Keratinocyte (primary cell): ENCODE data around the gene APOL1. TPM values are rescaled to one million over a fixed set of nuclear protein-coding genes. Genes with fewer than 3 reads are reported as not detected.

Source experiments
- DNase-seq: peaks from one replicate; pipeline ENCODE4 v3.0.0-alpha.2; 2011; ENCODE audit warnings: low read depth, missing footprints, low spot score
- FAIRE-seq: peaks from 2 replicates; lab custom pipeline; 2011; peaks lifted over from hg19 to GRCh38; lab: Jason Lieb, UNC
- H2AFZ ChIP-seq: 2 replicates; pipeline ENCODE4 v1.6.0; 2012; ENCODE audit warnings: low read length, control low read depth, inconsistent platforms; ENCODE audit not compliant: control insufficient read depth
- H3K27ac ChIP-seq: 2 replicates; pipeline ENCODE4 v1.5.1; 2011; ENCODE audit warnings: low read length; ENCODE audit not compliant: control insufficient read depth, insufficient read depth
- H3K27me3 ChIP-seq: 3 replicates; pipeline ENCODE4 v1.6.0; 2011; ENCODE audit warnings: low read length; ENCODE audit not compliant: control insufficient read depth, insufficient read depth; ENCODE audit errors: extremely low read depth
- H3K36me3 ChIP-seq, 2 experiments: 2 replicates in 1 of 2; 3 replicates in 1 of 2; pipeline ENCODE4 v1.5.1; 2011; ENCODE audit warnings: low read length in 2 of 2, mild to moderate bottlenecking in 1 of 2; ENCODE audit not compliant: control insufficient read depth in 2 of 2, insufficient read depth in 2 of 2; ENCODE audit errors: extremely low read depth in 1 of 2
- H3K4me1 ChIP-seq: 3 replicates; pipeline ENCODE4 v1.5.1; 2011; ENCODE audit warnings: low read length; ENCODE audit not compliant: control insufficient read depth, insufficient read depth; ENCODE audit errors: extremely low read depth
- H3K4me2 ChIP-seq: 3 replicates; pipeline ENCODE4 v1.6.0; 2011; ENCODE audit warnings: low read depth, low read length; ENCODE audit not compliant: control insufficient read depth, insufficient read depth; ENCODE audit errors: extremely low read depth
- H3K4me3 ChIP-seq, 3 experiments: fragments of 200-600 bp in 1 of 3; sonication (generic) in 1 of 3; 2 replicates in 2 of 3; 3 replicates in 1 of 3; pipeline ENCODE4 v1.5.1; 2011 to 2016; ENCODE audit warnings: low read length in 3 of 3, mild to moderate bottlenecking in 3 of 3, control low read depth in 2 of 3, inconsistent platforms in 1 of 3, low read depth in 1 of 3, mixed read lengths in 1 of 3, mixed run types in 1 of 3, moderate library complexity in 1 of 3; ENCODE audit not compliant: control insufficient read depth in 2 of 3, insufficient read depth in 2 of 3; ENCODE audit errors: extremely low read depth in 1 of 3
- H3K79me2 ChIP-seq: 2 replicates; pipeline ENCODE4 v1.6.0; 2012; ENCODE audit warnings: low read length; ENCODE audit not compliant: control insufficient read depth, insufficient read depth
- H3K9ac ChIP-seq: 3 replicates; pipeline ENCODE4 v1.6.0; 2011; ENCODE audit warnings: low read length; ENCODE audit not compliant: control insufficient read depth, insufficient read depth; ENCODE audit errors: extremely low read depth
- H3K9me1 ChIP-seq: 3 replicates; pipeline ENCODE4 v1.6.0; 2011; ENCODE audit warnings: low read length; ENCODE audit not compliant: control insufficient read depth, insufficient read depth; ENCODE audit errors: extremely low read depth
- H3K9me3 ChIP-seq: 2 replicates; pipeline ENCODE4 v1.5.1; 2012; ENCODE audit warnings: low read depth, low read length; ENCODE audit not compliant: control insufficient read depth
- H4K20me1 ChIP-seq: 3 replicates; pipeline ENCODE4 v1.6.0; 2011; ENCODE audit warnings: low read length; ENCODE audit not compliant: control insufficient read depth, insufficient read depth; ENCODE audit errors: extremely low read depth
- EZH2 ChIP-seq: IDR thresholded peaks from one replicate; pipeline ENCODE4 v1.6.1; 2012; ENCODE audit warnings: inconsistent platforms, mild to moderate bottlenecking, low read length, moderate library complexity
- dilution Hi-C: fragments of 300-500 bp; cut with MboI; formaldehyde crosslinking; loops from one replicate; pipeline ENCODE4 v1.7.0; 2020; ENCODE audit warnings: low sequenced_read_pairs; ENCODE audit not compliant: extremely low pct_ligation_motif_present
- polyA plus RNA-seq, 5 experiments: library from polyadenylated mRNA; depleted of rRNA in 3 of 5; stranded (reverse) in 3 of 5; stranded (forward) in 1 of 5; unstranded in 1 of 5; fragments of >200 nt; gene quantifications; 1 replicate in 1 of 5; 2 replicates in 3 of 5; 3 replicates in 1 of 5; pipeline versions ENCODE4 v1.2.1 to v1.2.3, GENCODE V29; 2011 to 2012; ENCODE audit warnings: missing spikeins in 2 of 5, low read depth in 1 of 5, low replicate concordance in 1 of 5
- TF ChIP-seq, protein P1 (sequence below), 3 experiments: IDR thresholded peaks in 1 of 3; conservative IDR thresholded peaks in 1 of 3; optimal IDR thresholded peaks in 1 of 3; 2 replicates in 2 of 3; 3 replicates in 1 of 3; pipeline versions ENCODE3 to v1.5.1; 2011; ENCODE audit warnings: low read length in 3 of 3, mild to moderate bottlenecking in 3 of 3, moderate library complexity in 2 of 3, control low read depth in 1 of 3, inconsistent platforms in 1 of 3; ENCODE audit not compliant: insufficient read depth in 2 of 3; ENCODE audit errors: extremely low read depth in 1 of 3

The APOL1 gene
- polyA plus RNA-seq, 1 donor (not counting 4 experiments of a cell fraction or from before 2014, with no cell fraction given) = 3.0 TPM

DNA sequence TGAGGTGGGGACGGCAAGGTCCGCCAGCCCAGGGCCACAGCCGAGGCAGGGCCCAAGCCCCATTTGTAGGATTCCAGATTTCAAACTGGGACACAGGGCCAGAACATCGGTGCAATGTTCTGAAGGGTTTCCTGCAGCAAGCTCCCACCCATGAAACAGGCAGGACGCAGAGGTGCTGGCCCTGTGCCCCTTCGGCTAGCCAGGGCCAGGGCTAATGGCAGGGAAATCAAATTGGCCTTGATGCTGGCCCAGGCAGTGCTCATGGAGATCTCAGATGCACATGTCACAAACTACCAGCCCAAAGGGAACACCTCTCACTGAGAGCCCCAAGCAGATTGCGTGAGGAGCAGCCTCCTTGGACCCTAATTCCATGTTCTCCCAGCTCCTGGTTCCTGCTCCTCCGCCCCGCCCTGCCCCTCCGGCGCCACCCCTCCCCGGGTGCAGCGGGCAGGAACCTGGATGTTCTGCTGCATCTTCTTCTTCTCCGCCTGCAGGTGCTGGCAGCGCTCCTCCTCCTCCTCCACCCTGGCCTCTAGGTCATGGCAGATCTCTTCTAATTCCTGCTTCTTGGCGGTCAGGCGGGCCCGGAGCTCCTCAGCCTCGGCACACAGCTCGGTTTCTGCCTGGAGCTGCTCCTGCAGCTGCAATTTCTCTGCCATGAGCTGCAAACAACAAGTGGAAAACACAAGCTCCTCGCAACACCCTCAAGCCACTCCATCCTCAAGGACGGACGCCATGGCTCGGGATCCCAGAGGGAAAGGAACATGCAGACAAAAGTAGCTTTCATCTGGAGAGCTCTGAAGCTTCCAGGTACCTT is 47.7 kb downstream of the APOL1 start:
- TF ChIP-seq, protein P1, sequence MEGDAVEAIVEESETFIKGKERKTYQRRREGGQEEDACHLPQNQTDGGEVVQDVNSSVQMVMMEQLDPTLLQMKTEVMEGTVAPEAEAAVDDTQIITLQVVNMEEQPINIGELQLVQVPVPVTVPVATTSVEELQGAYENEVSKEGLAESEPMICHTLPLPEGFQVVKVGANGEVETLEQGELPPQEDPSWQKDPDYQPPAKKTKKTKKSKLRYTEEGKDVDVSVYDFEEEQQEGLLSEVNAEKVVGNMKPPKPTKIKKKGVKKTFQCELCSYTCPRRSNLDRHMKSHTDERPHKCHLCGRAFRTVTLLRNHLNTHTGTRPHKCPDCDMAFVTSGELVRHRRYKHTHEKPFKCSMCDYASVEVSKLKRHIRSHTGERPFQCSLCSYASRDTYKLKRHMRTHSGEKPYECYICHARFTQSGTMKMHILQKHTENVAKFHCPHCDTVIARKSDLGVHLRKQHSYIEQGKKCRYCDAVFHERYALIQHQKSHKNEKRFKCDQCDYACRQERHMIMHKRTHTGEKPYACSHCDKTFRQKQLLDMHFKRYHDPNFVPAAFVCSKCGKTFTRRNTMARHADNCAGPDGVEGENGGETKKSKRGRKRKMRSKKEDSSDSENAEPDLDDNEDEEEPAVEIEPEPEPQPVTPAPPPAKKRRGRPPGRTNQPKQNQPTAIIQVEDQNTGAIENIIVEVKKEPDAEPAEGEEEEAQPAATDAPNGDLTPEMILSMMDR (optimal IDR thresholded peaks at IDR 0.05 in 1 of 3, IDR thresholded peaks at IDR 0.05 in 1 of 3, conservative IDR thresholded peaks at IDR 0.05 in 1 of 3; ENCODE audit: extremely low read depth in 1 of 3, insufficient read depth in 2 of 3, low read length in 3 of 3) = no peak
- no peak for TF ChIP-seq EZH2
- peaks cover 49% of the 10 kb centered on the region for H4K20me1 ChIP-seq
- H3K4me1 ChIP-seq = no peaks in the 10 kb centered on the region
- dilution Hi-C loops = no loop called here
- no peaks in the 10 kb centered on the region for H3K9me1 ChIP-seq
- H3K4me3 ChIP-seq = no peak overlapping the region
- no peaks in the 10 kb centered on the region for H3K9me3 ChIP-seq
- no peak overlapping the region for H3K4me2 ChIP-seq
- peaks cover 80% of the 10 kb centered on the region for H3K79me2 ChIP-seq
- H3K27me3 ChIP-seq = no peaks in the 10 kb centered on the region
- FAIRE-seq = no peak
- no peak overlapping the region for H2AFZ ChIP-seq
- H3K36me3 ChIP-seq = peaks cover 82 to 88% of the 10 kb centered on the region in 2 experiments
- no peak overlapping the region for H3K9ac ChIP-seq
- H3K27ac ChIP-seq = no peak overlapping the region
- no peak for DNase-seq

GRCh38 chr22:36301384-36301828 is 48.5 kb downstream of the APOL1 start:
- FAIRE-seq (peak; percentile 86), DNase-seq (no peak)
- H3K4me3 ChIP-seq = no peak overlapping the region
- TF ChIP-seq, protein P1 (optimal IDR thresholded peaks at IDR 0.05 in 1 of 3, IDR thresholded peaks at IDR 0.05 in 1 of 3, conservative IDR thresholded peaks at IDR 0.05 in 1 of 3; ENCODE audit: extremely low read depth in 1 of 3, insufficient read depth in 2 of 3, low read length in 3 of 3) = peak; percentile 87 to 96 (median 94)
- TF ChIP-seq EZH2 = no peak
- H3K9ac ChIP-seq = no peak overlapping the region
- H3K79me2 ChIP-seq = peaks cover 86% of the 10 kb centered on the region
- no peaks in the 10 kb centered on the region for H3K9me1 ChIP-seq
- H3K36me3 ChIP-seq = peaks cover 84 to 87% of the 10 kb centered on the region in 2 experiments
- no peaks in the 10 kb centered on the region for H3K27me3 ChIP-seq
- no peak overlapping the region for H3K4me2 ChIP-seq
- no peak overlapping the region for H2AFZ ChIP-seq
- H4K20me1 ChIP-seq = peaks cover 47% of the 10 kb centered on the region
- no peaks in the 10 kb centered on the region for H3K9me3 ChIP-seq
- no peak overlapping the region for H3K27ac ChIP-seq
- dilution Hi-C loops = no loop called here
- H3K4me1 ChIP-seq = no peaks in the 10 kb centered on the region
